Keratinocyte (primary cell): ENCODE measurements around the gene TAPT1.

Experiments
- EZH2 ChIP-seq: IDR thresholded peaks from one replicate; pipeline ENCODE4 v1.6.1; 2012; ENCODE audit warnings: inconsistent platforms, mild to moderate bottlenecking, low read length, moderate library complexity
- TF ChIP-seq, protein P1 (sequence below), 3 experiments: IDR thresholded peaks in 1 of 3; conservative IDR thresholded peaks in 1 of 3; optimal IDR thresholded peaks in 1 of 3; 2 replicates in 2 of 3; 3 replicates in 1 of 3; pipeline versions ENCODE3 to v1.5.1; 2011; ENCODE audit warnings: low read length in 3 of 3, mild to moderate bottlenecking in 3 of 3, moderate library complexity in 2 of 3, control low read depth in 1 of 3, inconsistent platforms in 1 of 3; ENCODE audit not compliant: insufficient read depth in 2 of 3; ENCODE audit errors: extremely low read depth in 1 of 3

DNA sequence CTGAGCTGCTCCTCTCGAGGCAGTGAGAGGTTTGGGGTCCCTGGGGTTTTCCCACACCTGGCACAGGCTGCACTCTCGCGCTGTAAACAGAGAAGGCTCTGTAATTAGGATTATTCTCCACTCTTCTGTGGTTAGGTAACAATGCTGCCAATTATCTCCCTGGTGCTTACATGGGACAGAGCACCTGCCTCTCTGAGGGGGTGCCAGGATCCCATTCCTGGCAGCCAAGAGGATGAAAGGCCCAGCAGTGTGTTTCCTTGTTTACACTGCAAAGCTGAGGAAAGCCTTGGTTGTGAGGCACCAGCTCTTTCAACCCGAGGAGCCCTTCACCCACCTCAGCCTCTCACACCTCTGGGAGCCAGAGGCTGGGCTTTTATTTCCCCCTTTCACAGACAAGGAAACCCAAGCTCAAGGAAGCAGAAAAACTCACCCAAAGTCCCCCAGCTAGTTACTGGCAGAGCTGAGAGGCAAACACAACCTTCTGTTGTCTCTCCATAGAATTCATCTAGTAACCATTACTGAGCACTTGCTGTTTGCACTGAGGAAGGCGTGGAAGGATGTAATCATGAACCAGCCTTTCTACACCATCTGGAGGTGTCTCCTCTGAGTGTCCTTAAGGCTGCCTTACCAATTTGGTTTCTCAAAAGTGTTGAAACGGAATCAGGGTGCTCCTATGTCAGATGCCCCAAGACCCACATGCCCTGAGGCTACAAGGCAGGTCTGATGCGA, 102.8 kb downstream of the TAPT1 start:
- TF ChIP-seq, protein P1, sequence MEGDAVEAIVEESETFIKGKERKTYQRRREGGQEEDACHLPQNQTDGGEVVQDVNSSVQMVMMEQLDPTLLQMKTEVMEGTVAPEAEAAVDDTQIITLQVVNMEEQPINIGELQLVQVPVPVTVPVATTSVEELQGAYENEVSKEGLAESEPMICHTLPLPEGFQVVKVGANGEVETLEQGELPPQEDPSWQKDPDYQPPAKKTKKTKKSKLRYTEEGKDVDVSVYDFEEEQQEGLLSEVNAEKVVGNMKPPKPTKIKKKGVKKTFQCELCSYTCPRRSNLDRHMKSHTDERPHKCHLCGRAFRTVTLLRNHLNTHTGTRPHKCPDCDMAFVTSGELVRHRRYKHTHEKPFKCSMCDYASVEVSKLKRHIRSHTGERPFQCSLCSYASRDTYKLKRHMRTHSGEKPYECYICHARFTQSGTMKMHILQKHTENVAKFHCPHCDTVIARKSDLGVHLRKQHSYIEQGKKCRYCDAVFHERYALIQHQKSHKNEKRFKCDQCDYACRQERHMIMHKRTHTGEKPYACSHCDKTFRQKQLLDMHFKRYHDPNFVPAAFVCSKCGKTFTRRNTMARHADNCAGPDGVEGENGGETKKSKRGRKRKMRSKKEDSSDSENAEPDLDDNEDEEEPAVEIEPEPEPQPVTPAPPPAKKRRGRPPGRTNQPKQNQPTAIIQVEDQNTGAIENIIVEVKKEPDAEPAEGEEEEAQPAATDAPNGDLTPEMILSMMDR (optimal IDR thresholded peaks at IDR 0.05 in 1 of 3, IDR thresholded peaks at IDR 0.05 in 1 of 3, conservative IDR thresholded peaks at IDR 0.05 in 1 of 3; ENCODE audit: extremely low read depth in 1 of 3, insufficient read depth in 2 of 3, low read length in 3 of 3) = no peak
- no peak for TF ChIP-seq EZH2
